Spinal cord (tissue), 10 donors: ENCODE results near the gene RAB3B. TPM values are rescaled to one million over a fixed set of nuclear protein-coding genes. Genes with fewer than 3 reads are reported as not detected.
"Not testable (repeated sequence)": the region's sequence is repeated elsewhere in the genome, so short reads cannot be mapped to it uniquely, and the experiment has no call there.

Experiments
- DNase-seq, 6 donors: peaks; one replicate each; pipeline versions ENCODE4 v3.0.0 to v3.0.0-alpha.2; 2013 to 2015; ENCODE audit warnings: low spot score in 6 of 6, low read depth in 4 of 6
- H3K27ac ChIP-seq: one replicate; pipeline ENCODE4 v1.5.1; 2013; ENCODE audit warnings: low read depth, low read length, control low read depth
- H3K27me3 ChIP-seq: one replicate; pipeline ENCODE4 v1.6.1; 2013; ENCODE audit warnings: low read length; ENCODE audit not compliant: control insufficient read depth, insufficient read depth
- H3K36me3 ChIP-seq: one replicate; pipeline ENCODE4 v1.6.1; 2013; ENCODE audit warnings: low read length; ENCODE audit not compliant: control insufficient read depth, insufficient read depth
- H3K4me1 ChIP-seq: one replicate; pipeline ENCODE4 v1.6.1; 2013; ENCODE audit warnings: low read length; ENCODE audit not compliant: control insufficient read depth, insufficient read depth
- H3K4me3 ChIP-seq: one replicate; pipeline ENCODE4 v1.5.1; 2013; ENCODE audit warnings: low read depth, low read length, control low read depth
- H3K9me3 ChIP-seq: one replicate; pipeline ENCODE4 v1.6.1; 2013; ENCODE audit warnings: low read length; ENCODE audit not compliant: control insufficient read depth, insufficient read depth
- WGBS: methylation state at CpG from one replicate; pipeline ENCODE4 v1.1.5; 2013; ENCODE audit warnings: missing lambda C conversion rate; ENCODE audit not compliant: insufficient coverage; 5-methylcytosine and 5-hydroxymethylcytosine counted together
- polyA plus RNA-seq, 2 donors: library from polyadenylated mRNA; unstranded; fragments of 120-200 nt; gene quantifications; one replicate each; pipeline ENCODE4 v1.2.1, GENCODE V29; 2013; ENCODE audit not compliant: insufficient read length in 2 of 2
- total RNA-seq, 2 donors: library from RNA; depleted of rRNA in 1 of 2; stranded (reverse); fragments of 120-200 nt in 1 of 2; fragments of >200 nt in 1 of 2; gene quantifications; one replicate each; pipeline versions ENCODE4 v1.2.3 to v1.2.4, GENCODE V29; 2013 to 2014
- donor health status: healthy.

Gene RAB3B
- total and polyA plus RNA-seq, 4 donors, result 9.5 to 38.8 (median 34.0) TPM

DNA sequence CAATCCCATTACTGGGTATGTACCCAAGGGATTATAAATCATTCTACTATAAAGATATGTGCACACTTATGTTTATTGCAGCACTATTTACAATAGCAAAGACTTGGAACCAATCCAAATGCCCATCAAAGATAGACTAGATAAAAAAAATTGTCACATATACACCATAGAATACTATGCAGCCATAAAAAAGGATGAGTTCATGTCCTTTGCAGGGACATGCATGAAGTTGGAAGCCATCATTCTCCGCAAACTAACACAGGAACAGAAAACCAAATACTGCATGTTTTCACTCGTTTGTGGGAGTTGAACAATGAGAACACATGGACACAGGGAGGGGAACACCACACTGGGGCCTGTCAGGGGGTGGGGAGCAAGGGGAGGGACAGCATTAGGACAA, 95.8 kb downstream of the RAB3B start:
- not testable (repeated sequence) for H3K9me3 ChIP-seq, H3K36me3 ChIP-seq, DNase-seq, H3K4me3 ChIP-seq, H3K27ac ChIP-seq, H3K4me1 ChIP-seq
- H3K27me3 ChIP-seq, result peaks cover 19% of the 10 kb centered on the region
- 100% methylated on average over 1 of the region's 2 CpGs for WGBS

GRCh38 chr1:51878616-51879336, 111.7 kb downstream of the RAB3B start, which contains the start of gene NRDC:
Gene NRDC, minus strand, starts transcription at chr1:51878727. Its CDS starts 112 bp downstream, at chr1:51878615.
- WGBS, result under 1% methylated on average over 52 of the region's 54 CpGs
- H3K9me3 ChIP-seq, result no peaks in the 10 kb centered on the region
- no peaks in the 10 kb centered on the region for H3K27me3 ChIP-seq
- H3K36me3 ChIP-seq, result no peaks in the 10 kb centered on the region
- peak within 1 kb of the TSS; percentile 98 for H3K4me3 ChIP-seq
- peak; percentile 99 to 100 (median 100) for DNase-seq
- H3K27ac ChIP-seq, result peak within 1 kb of the TSS; percentile 99
- H3K4me1 ChIP-seq, result peaks cover 16% of the 10 kb centered on the region

- Histone ChIP-seq H3K27me3 (no peaks in the 10 kb centered on the region), H3K36me3 (no peaks in the 10 kb centered on the region), H3K9me3 (no peaks in the 10 kb centered on the region), H3K27ac (peak overlapping the region; percentile 99), H3K4me3 (peak overlapping the region; percentile 98), H3K4me1 (peaks cover 16% of the 10 kb centered on the region)
- WGBS, result under 1% methylated on average over 17 of the region's 17 CpGs
- no peak for DNase-seq
Observed at GRCh38 chr1:51878308-51878615, 112.2 kb downstream of the RAB3B start.

- 0% methylated on average over 12 of the region's 21 CpGs for WGBS
- no peaks in the 10 kb centered on the region for H3K9me3 ChIP-seq
- H3K4me1 ChIP-seq, result peaks cover 16% of the 10 kb centered on the region
- peak overlapping the region; percentile 99 for H3K27ac ChIP-seq
- no peaks in the 10 kb centered on the region for H3K27me3 ChIP-seq
- peak overlapping the region; percentile 98 for H3K4me3 ChIP-seq
- H3K36me3 ChIP-seq, result no peaks in the 10 kb centered on the region
- DNase-seq, result peak in 3 of 6 donors; percentile 1 to 5 (median 3)
Observed at GRCh38 chr1:51877434-51878307, 112.8 kb downstream of the RAB3B start.

DNA sequence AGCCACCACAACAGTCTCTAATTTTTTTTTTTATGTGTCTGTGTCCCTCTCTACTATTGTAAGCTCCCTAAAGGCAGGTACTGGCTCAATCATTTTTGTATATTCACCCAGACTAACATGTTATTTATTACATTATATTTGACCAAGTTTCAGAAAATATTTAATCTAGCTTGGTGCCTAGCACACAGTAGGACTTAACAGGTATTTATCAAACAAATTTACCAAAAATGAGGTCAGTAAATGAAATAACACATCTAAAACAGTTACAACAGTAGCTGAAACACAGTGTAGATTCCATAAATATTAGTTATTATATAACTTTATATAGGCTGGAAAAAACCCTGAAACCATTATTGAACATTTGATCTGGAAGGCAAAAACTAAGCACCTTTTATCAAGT, 114.7 kb downstream of the RAB3B start:
- Histone ChIP-seq H3K4me3 (no peak overlapping the region), H3K4me1 (peaks cover 16% of the 10 kb centered on the region)

DNA sequence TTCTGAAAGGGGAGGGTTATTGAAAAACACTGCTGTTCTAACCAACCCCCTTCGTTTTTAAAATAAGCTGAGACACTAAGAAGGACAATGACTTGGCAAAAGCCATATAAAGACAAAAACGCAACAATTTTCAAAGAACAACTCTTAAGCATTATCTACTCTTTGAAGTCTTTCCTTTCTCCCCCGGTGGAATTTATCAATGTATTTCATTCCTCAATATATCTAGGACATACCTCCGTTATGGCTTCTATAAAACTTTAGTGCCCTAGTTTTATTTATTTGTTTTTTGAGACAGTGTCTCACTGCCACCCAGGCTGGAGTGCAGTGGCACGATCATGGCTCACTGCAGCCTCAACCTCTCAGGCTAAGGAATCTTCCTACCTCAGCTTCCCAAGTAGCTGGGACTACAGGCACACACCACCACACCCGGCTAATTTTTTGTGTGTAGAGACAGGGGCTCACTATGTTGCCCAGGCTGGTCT, 115.2 kb downstream of the RAB3B start:
- H3K4me1 ChIP-seq, result peaks cover 16% of the 10 kb centered on the region
- H3K27ac ChIP-seq, result no peak overlapping the region
- H3K9me3 ChIP-seq, result no peaks in the 10 kb centered on the region
- no peak overlapping the region for H3K4me3 ChIP-seq
- 80% methylated on average over 1 of the region's 6 CpGs for WGBS
- H3K27me3 ChIP-seq, result no peaks in the 10 kb centered on the region
- H3K36me3 ChIP-seq, result peaks cover 3% of the 10 kb centered on the region
- no peak for DNase-seq

More for the DNA sequence above, 114.7 kb downstream of the RAB3B start:
- Histone ChIP-seq H3K9me3 (no peaks in the 10 kb centered on the region), H3K36me3 (peaks cover 3% of the 10 kb centered on the region), H3K27ac (no peak overlapping the region), H3K27me3 (no peaks in the 10 kb centered on the region)
- DNase-seq, result no peak

GRCh38 chr1:51873270-51873669, 117.2 kb downstream of the RAB3B start:
- H3K27ac ChIP-seq, H3K4me3 ChIP-seq, H3K9me3 ChIP-seq, H3K27me3 ChIP-seq, DNase-seq, H3K36me3 ChIP-seq: not testable (repeated sequence)
- WGBS, result 100% methylated on average over 1 of the region's 1 CpG
- H3K4me1 ChIP-seq, result peaks cover 11% of the 10 kb centered on the region

- WGBS, result 93% methylated on average over 2 of the region's 6 CpGs
- no peak overlapping the region for H3K4me3 ChIP-seq
- H3K27ac ChIP-seq, result no peak overlapping the region
- peaks cover 3% of the 10 kb centered on the region for H3K36me3 ChIP-seq
- DNase-seq, result no peak
- no peaks in the 10 kb centered on the region for H3K27me3 ChIP-seq
- H3K9me3 ChIP-seq, result no peaks in the 10 kb centered on the region
- peaks cover 3% of the 10 kb centered on the region for H3K4me1 ChIP-seq
Observed at GRCh38 chr1:51871351-51871975, 119.0 kb downstream of the RAB3B start.

- H3K4me3 ChIP-seq, result no peak overlapping the region
- H3K4me1 ChIP-seq, result peaks cover 3% of the 10 kb centered on the region
- H3K27me3 ChIP-seq, result no peaks in the 10 kb centered on the region
- H3K36me3 ChIP-seq, result peaks cover 3% of the 10 kb centered on the region
- DNase-seq, result no peak
- H3K27ac ChIP-seq, result no peak overlapping the region
- WGBS, result 83% methylated on average over 5 of the region's 7 CpGs
- H3K9me3 ChIP-seq, result no peaks in the 10 kb centered on the region
Observed at GRCh38 chr1:51870603-51871350, 119.7 kb downstream of the RAB3B start.
